Astrocyte of the cerebellum (primary cell): ENCODE results near the gene TPST1.

ENCODE experiments used
- DNase-seq: peaks from one replicate; pipeline ENCODE4 v3.0.0-alpha.2; 2011; ENCODE audit warnings: low read depth
- H3K4me3 ChIP-seq: 2 replicates; pipeline ENCODE4 v1.5.1; 2011; ENCODE audit warnings: mild to moderate bottlenecking, low read depth, low read length, moderate library complexity
- in situ Hi-C: cut with HindIII; loops from 2 replicates; pipeline ENCODE4 v1.10.0; 2017; ENCODE audit warnings: low sequenced_read_pairs
- TF ChIP-seq, protein P1 (sequence below): IDR thresholded peaks from 2 replicates; pipeline ENCODE4 v1.5.1; 2012; ENCODE audit warnings: low read length, low read depth, moderate library complexity, mild to moderate bottlenecking; ENCODE audit errors: missing control alignments

The TPST1 gene

DNA sequence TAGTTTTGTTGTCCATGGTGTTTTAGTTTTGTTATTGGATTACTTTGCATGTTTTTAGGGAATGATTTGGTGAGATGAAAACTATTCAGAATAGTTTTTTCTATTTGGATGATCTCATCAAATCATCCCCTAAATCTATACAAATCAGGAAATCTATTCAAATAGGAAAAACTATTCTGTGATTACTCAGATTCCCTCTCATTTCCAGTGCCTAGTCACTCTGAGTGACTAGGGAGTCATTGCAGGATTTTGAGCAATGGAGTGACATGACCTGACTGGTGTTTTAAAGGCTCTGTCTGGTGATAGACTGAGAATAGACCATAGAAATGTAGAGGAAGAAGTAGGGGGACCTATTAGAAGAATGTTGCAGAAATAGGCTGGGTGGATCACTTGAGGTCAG lies 72.4 kb downstream of the TPST1 start:
- H3K4me3 ChIP-seq = no peak overlapping the region
- TF ChIP-seq, protein P1, sequence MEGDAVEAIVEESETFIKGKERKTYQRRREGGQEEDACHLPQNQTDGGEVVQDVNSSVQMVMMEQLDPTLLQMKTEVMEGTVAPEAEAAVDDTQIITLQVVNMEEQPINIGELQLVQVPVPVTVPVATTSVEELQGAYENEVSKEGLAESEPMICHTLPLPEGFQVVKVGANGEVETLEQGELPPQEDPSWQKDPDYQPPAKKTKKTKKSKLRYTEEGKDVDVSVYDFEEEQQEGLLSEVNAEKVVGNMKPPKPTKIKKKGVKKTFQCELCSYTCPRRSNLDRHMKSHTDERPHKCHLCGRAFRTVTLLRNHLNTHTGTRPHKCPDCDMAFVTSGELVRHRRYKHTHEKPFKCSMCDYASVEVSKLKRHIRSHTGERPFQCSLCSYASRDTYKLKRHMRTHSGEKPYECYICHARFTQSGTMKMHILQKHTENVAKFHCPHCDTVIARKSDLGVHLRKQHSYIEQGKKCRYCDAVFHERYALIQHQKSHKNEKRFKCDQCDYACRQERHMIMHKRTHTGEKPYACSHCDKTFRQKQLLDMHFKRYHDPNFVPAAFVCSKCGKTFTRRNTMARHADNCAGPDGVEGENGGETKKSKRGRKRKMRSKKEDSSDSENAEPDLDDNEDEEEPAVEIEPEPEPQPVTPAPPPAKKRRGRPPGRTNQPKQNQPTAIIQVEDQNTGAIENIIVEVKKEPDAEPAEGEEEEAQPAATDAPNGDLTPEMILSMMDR = no peak
- in situ Hi-C loops = no loop called here
- no peak for DNase-seq

DNA sequence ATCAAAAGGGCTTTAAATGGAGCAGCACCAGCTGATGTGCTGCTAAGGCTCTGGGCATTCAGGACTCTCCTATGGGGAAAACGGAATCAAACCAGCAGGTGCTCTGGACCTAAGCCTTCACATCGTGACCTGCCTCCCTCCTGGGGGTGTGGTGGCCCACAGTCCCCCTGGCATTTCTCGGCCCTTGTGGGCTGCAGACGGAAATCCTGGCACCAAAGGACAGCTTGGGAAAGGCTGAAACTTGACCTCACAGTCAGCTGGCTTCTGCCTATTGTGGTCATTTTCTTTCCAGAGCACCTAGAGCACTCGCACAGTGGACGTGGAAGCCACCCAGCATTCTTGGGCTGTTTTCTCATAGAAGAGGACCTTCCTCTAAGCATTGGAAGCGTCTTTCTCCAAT lies 74.8 kb downstream of the TPST1 start:
- in situ Hi-C loops = no loop called here
- TF ChIP-seq, protein P1 = no peak
- H3K4me3 ChIP-seq = no peak overlapping the region
- no peak for DNase-seq

DNA sequence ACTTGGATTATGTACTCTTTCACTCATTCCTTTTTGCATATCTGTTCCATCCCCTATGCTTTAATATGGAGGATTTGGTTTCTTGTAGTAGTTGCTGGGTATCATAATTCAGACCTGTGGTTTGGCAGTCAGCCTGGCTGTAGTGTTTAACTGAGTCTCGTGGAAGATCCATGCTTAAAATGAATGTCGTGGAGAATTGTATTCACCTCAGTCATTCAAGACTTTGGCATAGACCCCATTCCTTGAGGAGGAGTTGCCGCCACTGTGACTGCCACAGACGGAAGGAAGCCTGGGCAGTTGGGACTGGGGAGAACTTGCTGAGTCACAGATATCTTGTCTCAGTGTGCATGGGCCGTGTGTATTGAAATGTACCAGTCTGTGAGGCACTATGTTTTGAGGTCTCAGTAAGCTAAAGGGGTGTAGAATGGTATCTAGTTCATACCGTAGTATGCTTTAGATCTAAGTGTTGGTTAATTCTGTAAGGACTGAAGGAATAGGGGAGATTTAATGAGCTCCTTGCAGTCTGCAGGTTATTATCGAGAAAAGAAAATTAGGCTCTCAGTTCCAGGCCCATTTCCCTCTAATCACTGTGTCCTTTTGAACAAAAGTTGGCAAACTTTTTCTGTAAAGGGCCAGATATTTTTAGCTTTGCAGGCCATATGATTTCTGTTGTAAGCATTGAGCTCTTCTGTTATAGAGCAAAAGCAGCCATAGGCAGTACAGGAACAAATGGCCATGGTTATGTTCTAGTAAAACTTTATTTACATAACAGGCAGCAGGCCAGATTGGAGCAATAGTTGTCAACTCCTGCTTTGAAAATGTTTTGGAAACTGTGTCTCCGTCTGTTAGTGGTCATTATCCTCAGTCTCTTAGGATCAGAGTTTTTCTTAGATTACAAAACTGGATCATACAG lies 76.8 kb downstream of the TPST1 start:
- TF ChIP-seq, protein P1 = no peak
- H3K4me3 ChIP-seq = no peak overlapping the region
- peak; percentile 96 for DNase-seq
- in situ Hi-C loops = no loop called here

DNA sequence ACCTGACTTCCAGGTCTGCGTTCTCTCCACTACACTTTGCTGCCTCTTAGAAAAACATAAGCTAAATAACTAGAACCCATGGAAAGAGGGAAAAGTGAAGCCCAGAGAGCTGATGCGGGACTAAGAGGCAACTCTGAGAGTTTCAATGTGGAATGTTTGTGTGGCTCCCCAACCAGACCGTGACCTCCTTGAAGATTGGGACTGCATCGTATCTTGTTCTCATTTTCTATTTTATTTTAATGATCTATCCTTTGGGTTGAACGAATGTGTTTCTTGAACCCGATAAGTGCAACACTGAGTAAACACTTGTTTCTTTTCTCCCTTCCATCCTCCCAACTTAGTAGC lies 77.4 kb downstream of the TPST1 start:
- in situ Hi-C loops = no loop called here
- TF ChIP-seq, protein P1 = no peak
- H3K4me3 ChIP-seq = no peak overlapping the region
- DNase-seq = no peak

DNA sequence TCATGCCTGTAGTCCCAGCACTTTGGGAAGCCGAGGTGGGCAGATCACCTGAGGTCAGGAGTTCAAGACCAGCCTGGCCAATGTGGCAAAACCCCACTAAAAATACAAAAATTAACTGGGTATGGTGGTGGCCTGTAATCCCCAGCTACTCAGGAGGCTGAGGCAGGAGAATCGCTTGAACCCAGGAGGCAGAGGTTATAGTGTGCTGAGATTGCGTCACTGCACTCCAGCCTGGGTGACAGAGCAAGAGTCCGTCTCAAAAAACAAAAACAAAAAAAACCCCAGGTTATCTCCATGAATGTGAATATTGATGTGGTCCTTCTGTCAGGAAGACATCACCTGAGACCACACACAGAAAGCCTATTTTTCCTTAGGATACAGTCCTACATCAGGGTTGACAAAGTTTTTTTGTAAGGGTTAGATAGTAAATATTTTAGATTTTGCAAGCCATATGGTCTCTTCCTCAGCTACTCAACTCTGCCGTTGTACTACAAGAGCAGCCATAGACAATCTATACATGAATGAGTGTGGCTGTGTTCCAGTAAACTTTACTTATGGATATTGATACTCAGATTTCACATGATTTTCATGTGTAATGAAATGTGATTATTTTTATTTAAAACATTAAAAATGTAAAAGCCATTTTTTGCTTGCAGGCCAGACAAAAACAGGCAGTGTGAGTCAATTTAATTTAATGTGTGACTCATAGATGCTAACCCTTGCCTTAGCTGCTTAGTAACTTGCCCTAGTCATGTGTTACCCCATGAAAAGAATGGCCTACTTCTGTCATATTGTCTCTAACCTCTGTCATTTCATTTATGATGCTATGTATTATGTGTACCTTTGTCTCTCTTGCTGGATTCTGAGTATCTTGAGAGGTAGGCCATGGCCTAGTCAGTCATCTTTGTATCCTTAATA lies 78.1 kb downstream of the TPST1 start:
- in situ Hi-C loops = no loop called here
- TF ChIP-seq, protein P1 = no peak
- DNase-seq = peak; percentile 49
- H3K4me3 ChIP-seq = no peak overlapping the region

DNA sequence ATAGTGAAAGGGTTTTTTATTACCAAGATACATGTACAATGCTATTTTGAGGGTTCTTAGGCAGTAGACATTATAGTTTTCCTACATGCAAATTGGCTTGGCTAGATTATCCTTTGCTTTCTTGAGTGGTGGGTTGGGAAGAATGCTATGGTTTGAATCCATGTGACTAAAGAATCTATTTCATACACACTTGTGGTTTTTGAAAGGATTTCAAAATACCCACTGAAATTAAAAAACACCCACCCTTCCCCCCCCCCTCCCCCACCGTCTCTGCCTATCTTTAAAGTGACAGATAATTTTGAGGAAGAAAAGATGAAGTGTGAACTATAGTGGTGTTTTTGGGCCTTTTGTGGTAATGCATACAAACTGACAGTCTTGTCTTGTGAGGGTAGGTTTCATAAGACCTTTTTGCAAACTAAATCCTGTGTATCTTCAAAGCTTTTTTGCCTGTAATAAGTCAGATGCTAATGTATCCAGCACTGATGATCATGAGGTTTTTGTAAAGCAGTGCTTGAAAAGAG lies 90.9 kb downstream of the TPST1 start:
- no peak overlapping the region for H3K4me3 ChIP-seq
- peak; percentile 65 for DNase-seq
- in situ Hi-C loops = no loop called here
- TF ChIP-seq, protein P1 = no peak
